GM13976 (cell line): ENCODE results near the gene EMILIN3.

Experiments used
- DNase-seq: peaks from one replicate; pipeline ENCODE4 v3.0.0; 2012; ENCODE audit warnings: low spot score
- in situ Hi-C: fragments of 300-500 bp; cut with MboI; formaldehyde crosslinking; loops from one replicate; pipeline ENCODE4 v1.12.0; 2022; ENCODE audit warnings: low sequenced_read_pairs, mixed read lengths, inconsistent platforms; ENCODE audit not compliant: unreplicated experiment
- TF ChIP-seq, protein P1 (sequence below): IDR thresholded peaks from 2 replicates; pipeline ENCODE4 v1.5.1; 2012; ENCODE audit warnings: borderline replicate concordance, mild to moderate bottlenecking; ENCODE audit not compliant: insufficient read depth; ENCODE audit errors: extremely low read depth, missing control alignments, control extremely low read depth

EMILIN3 gene

DNA sequence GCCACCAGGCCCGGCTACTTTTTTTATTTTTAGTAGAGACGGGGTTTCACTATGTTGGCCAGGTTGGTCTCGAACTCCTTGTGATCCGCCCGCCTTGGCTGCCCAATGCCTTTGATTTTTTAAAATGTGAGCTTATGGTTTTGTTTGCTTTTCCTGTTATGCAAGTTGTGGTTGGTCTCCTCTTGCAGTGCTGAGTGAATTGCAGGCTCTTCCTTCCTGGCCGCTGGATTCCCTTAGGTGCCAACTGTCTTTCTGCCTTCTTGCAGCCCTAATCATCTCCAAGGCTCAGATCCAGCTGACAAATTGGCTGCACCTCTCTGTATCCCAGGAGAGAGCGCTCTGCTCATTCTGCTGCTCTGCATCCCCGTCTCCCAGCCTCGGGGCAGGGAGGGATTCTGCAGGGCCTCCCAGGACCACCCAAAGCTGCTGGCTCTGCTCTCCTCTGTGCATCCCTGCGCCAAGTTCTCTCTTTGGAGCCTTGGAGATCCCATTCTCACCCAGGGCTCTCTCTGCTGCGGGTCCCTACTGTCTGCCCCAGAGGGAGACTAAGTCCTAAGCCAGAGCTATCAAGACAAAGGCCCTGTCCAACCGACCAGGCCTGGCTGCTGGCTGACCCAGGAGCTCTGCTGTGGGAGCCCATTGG, 14.1 kb upstream of the EMILIN3 start:
- DNase-seq = no peak
- TF ChIP-seq, protein P1, sequence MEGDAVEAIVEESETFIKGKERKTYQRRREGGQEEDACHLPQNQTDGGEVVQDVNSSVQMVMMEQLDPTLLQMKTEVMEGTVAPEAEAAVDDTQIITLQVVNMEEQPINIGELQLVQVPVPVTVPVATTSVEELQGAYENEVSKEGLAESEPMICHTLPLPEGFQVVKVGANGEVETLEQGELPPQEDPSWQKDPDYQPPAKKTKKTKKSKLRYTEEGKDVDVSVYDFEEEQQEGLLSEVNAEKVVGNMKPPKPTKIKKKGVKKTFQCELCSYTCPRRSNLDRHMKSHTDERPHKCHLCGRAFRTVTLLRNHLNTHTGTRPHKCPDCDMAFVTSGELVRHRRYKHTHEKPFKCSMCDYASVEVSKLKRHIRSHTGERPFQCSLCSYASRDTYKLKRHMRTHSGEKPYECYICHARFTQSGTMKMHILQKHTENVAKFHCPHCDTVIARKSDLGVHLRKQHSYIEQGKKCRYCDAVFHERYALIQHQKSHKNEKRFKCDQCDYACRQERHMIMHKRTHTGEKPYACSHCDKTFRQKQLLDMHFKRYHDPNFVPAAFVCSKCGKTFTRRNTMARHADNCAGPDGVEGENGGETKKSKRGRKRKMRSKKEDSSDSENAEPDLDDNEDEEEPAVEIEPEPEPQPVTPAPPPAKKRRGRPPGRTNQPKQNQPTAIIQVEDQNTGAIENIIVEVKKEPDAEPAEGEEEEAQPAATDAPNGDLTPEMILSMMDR = no peak
- in situ Hi-C loops = no loop called here

- no peak for DNase-seq
- in situ Hi-C loops = no loop called here
- TF ChIP-seq, protein P1 = no peak
Measured at GRCh38 chr20:41379551-41379950, 12.9 kb upstream of the EMILIN3 start.

- no peak for DNase-seq
- in situ Hi-C loops = no loop called here
- TF ChIP-seq, protein P1 = no peak
Measured at GRCh38 chr20:41377275-41377674, 10.7 kb upstream of the EMILIN3 start.

DNA sequence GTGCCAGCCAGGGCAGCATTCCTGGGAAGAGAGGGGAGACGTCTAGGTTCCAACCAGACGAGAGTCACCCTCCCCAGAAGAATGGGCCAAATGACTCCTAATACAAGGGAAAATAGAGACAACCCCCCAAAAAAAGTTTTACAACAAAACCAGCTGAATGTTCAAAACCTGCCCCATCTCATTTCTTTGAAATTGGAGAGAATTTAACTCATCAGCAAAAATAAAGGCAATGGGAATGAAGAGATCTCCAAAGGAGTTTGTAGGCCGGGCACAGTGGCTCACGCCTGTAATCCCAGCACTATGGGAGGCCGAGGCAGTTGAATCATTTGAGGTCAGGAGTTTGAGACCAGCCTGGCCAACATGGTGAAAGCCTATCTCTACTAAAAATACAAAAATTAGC, 9.7 kb upstream of the EMILIN3 start:
- DNase-seq = no peak
- in situ Hi-C loops = no loop called here
- TF ChIP-seq, protein P1 = no peak

DNA sequence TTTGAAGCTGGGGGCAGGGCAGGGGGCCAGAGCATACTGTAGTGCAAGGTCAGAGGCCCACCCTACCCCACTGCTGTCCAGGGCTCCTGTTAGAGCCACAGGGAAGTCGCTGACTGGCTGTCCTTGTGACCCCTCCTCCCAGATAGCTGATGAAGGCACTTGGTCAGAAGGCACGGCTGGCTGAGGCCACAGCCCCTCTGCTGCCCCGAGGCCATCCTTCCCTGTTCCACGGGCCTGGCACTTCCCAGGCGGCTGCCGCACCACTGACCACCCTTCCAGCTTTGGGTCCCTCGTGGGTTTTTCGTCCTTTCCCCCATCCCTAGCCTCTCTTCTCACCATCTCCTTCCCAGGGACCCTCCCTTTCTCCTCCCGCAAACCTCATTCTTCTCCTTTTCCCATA, 9.2 kb upstream of the EMILIN3 start:
- TF ChIP-seq, protein P1 = no peak
- in situ Hi-C loops = no loop called here
- DNase-seq = no peak

- DNase-seq = no peak
- TF ChIP-seq, protein P1 = no peak
- in situ Hi-C loops = no loop called here
Measured at GRCh38 chr20:41373931-41374920, 7.6 kb upstream of the EMILIN3 start.
